ENCODE results near the gene TANGO6.

TANGO6 gene

GRCh38 chr16:69105501-69106361 lies 262.4 kb downstream of the TANGO6 start, which contains the start of gene HAS3:
HAS3 (plus strand) TSS chr16:69105653; CDS start chr16:69109396, 3,743 bp downstream.
- peak within 1 kb of the TSS; percentile 46 for H3K4me3 ChIP-seq (ENCODE audit: low read depth, low read length)
- DNase-seq (ENCODE audit: low read depth, low spot score) = peak; percentile 63
- in situ Hi-C loops (cut with HindIII; ENCODE audit: low sequenced_read_pairs) = no loop called here
- peak; percentile 36 for TF ChIP-seq CTCF (IDR thresholded peaks at IDR 0.05; ENCODE audit: low read depth, low read length)

GRCh38 chr16:69106491-69107315 lies 263.4 kb downstream of the TANGO6 start:
- in situ Hi-C loops (cut with HindIII; ENCODE audit: low sequenced_read_pairs) = no loop called here
- TF ChIP-seq CTCF (IDR thresholded peaks at IDR 0.05; ENCODE audit: low read depth, low read length) = peak; percentile 6
- peak overlapping the region; percentile 46 for H3K4me3 ChIP-seq (ENCODE audit: low read depth, low read length)
- no peak for DNase-seq (ENCODE audit: low read depth, low spot score)

- no peak for DNase-seq (ENCODE audit: low read depth, low spot score)
- peak overlapping the region; percentile 46 for H3K4me3 ChIP-seq (ENCODE audit: low read depth, low read length)
- in situ Hi-C loops (cut with HindIII; ENCODE audit: low sequenced_read_pairs) = no loop called here
- no peak for TF ChIP-seq CTCF (IDR thresholded peaks at IDR 0.05; ENCODE audit: low read depth, low read length)
Measured at GRCh38 chr16:69107316-69107962, 264.1 kb downstream of the TANGO6 start.

- DNase-seq (ENCODE audit: low read depth, low spot score) = no peak
- in situ Hi-C loops (cut with HindIII; ENCODE audit: low sequenced_read_pairs) = no loop called here
- no peak overlapping the region for H3K4me3 ChIP-seq (ENCODE audit: low read depth, low read length)
- no peak for TF ChIP-seq CTCF (IDR thresholded peaks at IDR 0.05; ENCODE audit: low read depth, low read length)
Measured at GRCh38 chr16:69108064-69108904, 265.0 kb downstream of the TANGO6 start.

- no peak overlapping the region for H3K4me3 ChIP-seq (ENCODE audit: low read depth, low read length)
- no peak for DNase-seq (ENCODE audit: low read depth, low spot score)
- TF ChIP-seq CTCF (IDR thresholded peaks at IDR 0.05; ENCODE audit: low read depth, low read length) = no peak
- in situ Hi-C loops (cut with HindIII; ENCODE audit: low sequenced_read_pairs) = no loop called here
Measured at GRCh38 chr16:69108905-69109252, 265.5 kb downstream of the TANGO6 start.

All from astrocyte of the spinal cord (primary cell).